AG09309 (cell line): Measurements from ENCODE around the gene PPP2R5E.

ENCODE experiments used
- DNase-seq: peaks from one replicate; pipeline ENCODE4 v3.0.0-alpha.2; 2010; ENCODE audit warnings: low read depth
- H3K4me3 ChIP-seq: 2 replicates; pipeline ENCODE4 v1.5.1; 2011; ENCODE audit warnings: mild to moderate bottlenecking, low read depth, low read length, moderate library complexity; ENCODE audit not compliant: control insufficient read depth
- CTCF ChIP-seq: IDR thresholded peaks from 2 replicates; pipeline ENCODE4 v1.5.1; 2011; ENCODE audit warnings: mild to moderate bottlenecking, low read depth, low read length, inconsistent platforms; ENCODE audit not compliant: insufficient read depth, control insufficient read depth; ENCODE audit errors: missing control alignments

The PPP2R5E gene

GRCh38 chr14:63404906-63405305 lies 138.3 kb downstream of the PPP2R5E start:
- no peak for TF ChIP-seq CTCF
- DNase-seq: no peak

DNA sequence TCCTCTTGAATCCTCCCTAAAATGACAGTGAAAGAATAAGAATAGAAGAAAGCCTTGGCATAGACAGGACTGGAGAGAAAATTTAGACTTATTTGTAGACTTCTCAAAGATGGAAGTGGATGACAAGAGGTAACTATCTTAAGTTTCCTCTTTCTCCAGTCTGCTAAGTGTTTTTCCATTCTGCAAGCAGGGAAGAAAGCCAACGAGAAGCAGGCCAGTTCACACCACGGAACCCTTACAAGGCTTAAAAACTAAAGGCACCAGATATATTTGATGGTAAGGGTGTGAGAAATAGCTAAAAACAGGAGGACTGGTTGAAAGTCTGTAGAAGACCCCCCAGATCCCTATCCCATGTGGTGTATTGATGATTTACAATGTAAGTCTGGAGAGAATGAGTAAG lies 141.5 kb downstream of the PPP2R5E start:
- H3K4me3 ChIP-seq: no peak overlapping the region
- no peak for DNase-seq
- no peak for TF ChIP-seq CTCF

More at GRCh38 chr14:63404906-63405305, 138.3 kb downstream of the PPP2R5E start:
- H3K4me3 ChIP-seq: no peak overlapping the region

GRCh38 chr14:63398952-63399351 lies 144.2 kb downstream of the PPP2R5E start:
- no peak for TF ChIP-seq CTCF
- no peak for DNase-seq
- H3K4me3 ChIP-seq: no peak overlapping the region

DNA sequence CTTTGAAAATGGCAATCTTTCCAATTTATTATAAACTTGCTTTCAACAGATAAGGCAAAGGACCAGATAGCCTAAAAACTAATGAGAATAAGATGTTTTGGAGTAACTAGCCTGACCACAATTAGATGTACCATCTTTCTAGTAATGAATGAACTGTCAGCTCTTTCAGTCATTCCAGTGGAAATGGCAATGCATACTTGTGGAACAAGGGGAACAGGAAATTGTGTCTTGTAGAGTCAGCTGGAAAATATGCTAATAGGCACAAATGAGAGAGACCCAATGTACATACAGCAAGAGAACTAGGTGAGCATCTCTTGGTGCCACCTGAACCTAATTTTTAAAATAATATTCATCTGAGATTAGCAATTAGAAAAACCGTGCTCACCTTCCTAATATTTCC lies 148.3 kb downstream of the PPP2R5E start:
- no peak for TF ChIP-seq CTCF

GRCh38 chr14:63394432-63394831 lies 148.7 kb downstream of the PPP2R5E start:
- no peak for DNase-seq
- TF ChIP-seq CTCF: no peak
- H3K4me3 ChIP-seq: no peak overlapping the region

More for the DNA sequence above, 148.3 kb downstream of the PPP2R5E start:
- H3K4me3 ChIP-seq: no peak overlapping the region
- DNase-seq: no peak

- no peak for DNase-seq
- no peak for TF ChIP-seq CTCF
- H3K4me3 ChIP-seq: no peak overlapping the region
Measured at GRCh38 chr14:63393012-63393411, 150.2 kb downstream of the PPP2R5E start.

- no peak overlapping the region for H3K4me3 ChIP-seq
- peak; percentile 2 for DNase-seq
- TF ChIP-seq CTCF: no peak
Measured at GRCh38 chr14:63392236-63392635, 150.9 kb downstream of the PPP2R5E start.
